GM21825 (cell line): ENCODE measurements around the gene REX1BD.

Source experiments
- ATAC-seq: cut with Tn5 transposase; IDR thresholded peaks from one replicate; pipeline ENCODE4 v1.9.1; 2021; ENCODE audit warnings: mild to moderate bottlenecking, moderate library complexity; ENCODE audit not compliant: unreplicated experiment

The REX1BD gene

DNA sequence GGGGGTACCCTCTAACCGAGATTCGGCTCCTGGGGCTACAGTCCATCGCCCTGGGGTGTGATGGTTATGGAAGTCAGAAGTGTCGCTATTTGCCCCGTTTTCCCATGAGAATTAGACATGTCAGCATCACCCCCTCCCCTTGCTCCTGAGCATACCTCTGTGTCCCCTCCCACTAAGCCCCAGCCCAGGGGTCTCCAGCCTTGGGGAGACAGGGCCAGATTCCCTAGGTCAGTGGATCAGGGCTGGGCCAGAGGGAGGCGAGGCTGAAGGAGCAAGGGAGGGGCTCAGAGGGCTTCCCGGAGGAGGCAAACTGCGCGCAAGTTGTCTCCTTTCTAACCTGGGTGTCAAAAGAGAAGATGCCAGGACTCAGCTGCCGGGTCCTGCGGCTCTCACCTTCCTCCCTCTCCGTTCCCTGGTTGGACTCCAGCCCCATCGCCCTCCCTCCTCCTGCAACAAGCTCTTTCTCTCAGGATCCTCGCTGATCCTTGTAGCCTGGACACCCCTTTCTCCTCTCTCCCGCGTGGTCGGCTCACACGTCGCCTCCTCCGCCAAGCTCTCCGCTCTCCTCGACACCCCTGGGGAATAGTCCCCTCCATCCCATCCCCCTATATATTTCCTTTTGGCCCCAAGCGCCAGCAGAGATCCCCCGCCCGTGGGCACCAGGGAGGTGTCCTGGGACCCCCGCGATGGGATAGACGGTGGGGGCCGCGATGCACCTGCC lies 23.6 kb downstream of the REX1BD start:
- no peak for ATAC-seq

DNA sequence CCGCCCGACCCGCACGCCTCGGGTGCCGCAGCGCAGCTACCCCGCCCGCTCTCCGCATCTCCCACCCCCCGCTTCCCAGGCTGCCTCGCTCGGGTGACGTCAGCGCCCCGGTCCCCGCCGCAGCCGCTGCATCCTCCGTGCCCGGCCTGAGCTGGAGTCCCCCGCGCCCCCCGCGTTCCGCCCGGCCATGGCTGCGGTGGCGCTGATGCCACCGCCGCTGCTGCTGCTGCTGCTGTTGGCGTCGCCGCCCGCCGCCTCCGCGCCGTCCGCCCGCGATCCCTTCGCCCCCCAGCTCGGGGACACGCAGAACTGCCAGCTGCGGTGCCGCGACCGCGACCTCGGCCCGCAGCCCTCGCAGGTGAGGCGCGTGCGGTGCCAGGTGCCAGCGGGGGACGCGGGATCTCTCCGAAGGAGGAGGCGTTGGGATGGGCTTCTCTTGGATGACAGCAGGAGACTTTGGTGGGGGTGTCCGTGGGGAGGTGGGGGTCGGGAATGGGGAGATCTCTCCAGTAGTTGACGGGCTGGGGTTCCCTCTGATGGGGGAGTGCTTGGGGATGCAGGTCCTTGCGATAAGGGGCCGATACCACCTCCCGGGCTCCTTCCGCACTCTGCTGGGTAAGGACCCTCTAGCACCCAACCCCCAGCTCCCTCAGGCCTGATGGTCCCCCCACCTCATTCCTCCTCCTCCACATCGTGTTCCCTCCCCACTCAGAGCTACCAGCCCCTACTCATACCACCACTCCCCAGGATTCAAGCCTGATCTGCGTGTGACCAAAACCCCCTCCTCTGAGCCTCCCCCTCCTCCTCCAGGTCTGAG lies 24.4 kb downstream of the REX1BD start, which contains the start of gene TMEM59L:
TMEM59L (plus strand) TSS at position 99 of the 817 bp plus-strand sequence; CDS start at position 188, 89 bp downstream.
- ATAC-seq, result no peak

DNA sequence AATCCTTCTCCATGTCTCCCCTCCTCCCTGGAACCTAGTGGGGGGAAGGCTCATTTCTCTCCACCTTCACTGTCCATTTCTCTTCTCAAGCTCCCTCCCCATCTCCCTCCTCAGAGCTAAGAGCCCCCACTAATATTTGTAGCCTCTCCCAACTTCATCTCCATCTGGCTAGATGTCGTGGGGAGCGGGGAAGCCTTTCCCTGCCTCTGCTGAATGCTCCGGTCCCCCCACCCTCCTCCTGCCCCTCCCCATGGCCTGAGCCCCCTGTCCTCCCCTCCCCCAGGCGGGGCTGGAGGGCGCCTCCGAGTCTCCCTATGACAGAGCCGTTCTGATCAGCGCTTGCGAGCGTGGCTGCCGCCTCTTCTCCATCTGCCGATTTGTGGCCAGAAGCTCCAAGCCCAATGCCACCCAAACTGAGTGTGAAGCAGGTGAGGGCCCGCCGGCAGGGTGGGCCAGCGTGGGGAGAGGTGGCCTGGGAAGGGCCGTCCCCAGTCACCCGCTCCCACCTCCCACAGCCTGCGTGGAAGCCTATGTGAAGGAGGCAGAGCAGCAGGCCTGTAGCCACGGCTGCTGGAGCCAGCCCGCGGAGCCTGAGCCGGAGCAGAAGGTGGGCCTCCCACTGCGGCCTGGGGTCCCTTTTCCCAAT lies 25.1 kb downstream of the REX1BD start:
- ATAC-seq, result no peak

DNA sequence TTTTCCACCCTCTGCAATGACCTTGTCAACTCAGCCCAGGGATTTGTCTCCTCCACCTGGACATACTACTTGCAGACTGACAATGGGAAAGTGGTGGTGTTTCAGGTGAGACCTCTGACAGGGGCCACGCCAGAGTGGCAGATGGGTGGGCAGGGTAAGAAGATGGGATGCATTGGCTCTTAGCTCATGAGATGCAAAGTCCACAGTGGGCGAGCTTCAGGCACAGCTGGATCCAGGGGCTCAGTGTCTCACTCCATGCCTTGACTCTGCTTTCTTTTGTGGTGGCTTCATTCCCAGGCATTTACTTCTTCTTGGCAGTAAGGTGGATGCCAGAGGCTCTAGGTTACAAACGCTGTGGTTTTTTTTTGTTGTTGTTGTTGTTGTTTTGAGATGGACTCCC lies 27.4 kb downstream of the REX1BD start:
- no peak for ATAC-seq

DNA sequence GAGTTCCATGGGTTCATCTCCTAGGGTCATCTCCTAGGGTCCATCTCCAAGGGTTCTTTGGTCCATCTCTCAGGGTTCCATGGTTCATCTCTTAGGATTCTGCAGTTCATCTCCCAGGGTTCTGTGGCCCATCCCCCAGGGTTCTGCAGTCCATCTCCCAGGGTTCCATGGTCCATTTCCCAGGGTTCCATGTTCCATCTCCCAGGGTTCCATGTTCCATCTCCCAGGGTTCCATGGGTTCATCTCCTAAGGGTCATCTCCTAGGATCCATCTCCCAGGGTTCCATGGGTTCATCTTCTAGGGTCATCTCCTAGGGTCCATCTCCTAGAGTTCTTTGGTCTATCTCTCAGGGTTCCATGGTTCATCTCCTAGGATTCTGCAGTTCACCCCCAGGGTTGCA lies 29.0 kb downstream of the REX1BD start:
- ATAC-seq, result no peak

DNA sequence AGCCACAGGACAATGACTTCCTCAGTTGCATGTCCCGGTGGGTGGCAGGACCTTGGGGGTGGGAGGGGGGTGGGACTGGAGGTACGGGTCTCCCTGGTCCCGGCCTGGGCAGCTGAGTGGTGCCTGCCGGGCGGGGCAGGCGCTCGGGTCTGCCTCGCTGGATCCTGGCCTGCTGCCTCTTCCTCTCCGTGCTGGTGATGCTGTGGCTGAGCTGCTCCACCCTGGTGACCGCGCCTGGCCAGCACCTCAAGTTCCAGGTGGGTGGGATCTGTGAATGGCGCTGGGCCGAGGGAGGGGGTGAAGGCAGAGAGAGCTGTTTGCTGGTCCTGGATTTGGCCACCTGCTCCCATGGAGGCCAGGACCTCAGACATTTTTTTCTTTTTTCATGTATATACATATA lies 29.6 kb downstream of the REX1BD start:
- ATAC-seq, result no peak

DNA sequence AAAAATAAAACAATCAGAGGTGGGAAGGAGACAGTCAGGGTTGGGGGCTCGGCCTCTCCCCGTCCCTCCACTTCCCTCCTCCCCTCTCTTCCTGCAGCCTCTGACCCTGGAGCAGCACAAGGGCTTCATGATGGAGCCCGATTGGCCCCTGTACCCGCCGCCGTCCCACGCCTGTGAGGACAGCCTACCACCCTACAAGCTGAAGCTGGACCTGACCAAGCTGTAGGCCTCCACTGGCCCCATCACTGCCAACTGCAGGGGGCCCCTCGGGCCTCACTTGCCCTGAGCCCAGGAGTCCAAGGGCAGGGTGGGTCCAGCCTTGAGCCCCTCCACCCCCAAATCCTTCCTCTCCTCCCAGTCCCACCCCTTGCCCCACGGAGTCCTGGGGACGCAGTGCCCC lies 31.7 kb downstream of the REX1BD start:
- no peak for ATAC-seq

DNA sequence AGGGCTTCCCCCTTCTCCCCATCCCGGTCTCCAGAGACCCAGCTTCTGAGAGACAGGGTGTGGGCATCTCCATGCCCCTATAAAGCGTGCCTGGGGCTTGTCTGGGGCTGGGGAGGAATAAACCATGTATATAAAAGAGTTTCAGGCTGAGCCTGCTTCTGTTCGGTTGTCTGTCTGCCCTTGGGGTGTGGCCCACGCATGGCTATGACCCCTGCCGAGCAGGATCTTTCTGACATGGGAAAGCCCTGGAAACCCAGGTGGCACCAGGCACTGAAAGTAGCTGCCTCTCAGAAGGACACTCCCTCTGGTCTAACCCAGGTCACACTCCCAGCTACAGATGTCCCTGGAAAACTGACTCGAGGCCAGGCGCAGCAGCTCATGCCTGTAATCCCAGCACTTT lies 32.3 kb downstream of the REX1BD start:
- no peak for ATAC-seq

DNA sequence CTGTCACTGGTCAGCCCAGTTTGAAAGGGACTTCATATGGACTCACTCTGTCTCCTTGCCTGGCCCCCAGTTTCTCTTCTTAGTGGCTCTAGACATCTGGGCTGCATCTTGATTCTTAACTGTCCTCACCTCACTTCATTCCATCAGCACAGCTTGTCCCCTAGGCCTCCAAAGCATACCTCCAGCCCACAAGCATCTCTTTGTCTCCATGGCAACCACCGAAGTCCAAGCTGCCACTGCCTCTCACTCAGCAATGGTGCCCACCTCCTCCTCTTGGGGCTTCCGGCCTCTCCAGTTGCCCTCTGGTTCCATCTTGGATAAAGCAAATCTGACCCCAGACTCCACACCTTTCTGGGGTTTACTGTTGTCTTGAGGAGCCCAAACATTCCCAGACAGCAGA lies 38.3 kb downstream of the REX1BD start:
- ATAC-seq, result no peak

DNA sequence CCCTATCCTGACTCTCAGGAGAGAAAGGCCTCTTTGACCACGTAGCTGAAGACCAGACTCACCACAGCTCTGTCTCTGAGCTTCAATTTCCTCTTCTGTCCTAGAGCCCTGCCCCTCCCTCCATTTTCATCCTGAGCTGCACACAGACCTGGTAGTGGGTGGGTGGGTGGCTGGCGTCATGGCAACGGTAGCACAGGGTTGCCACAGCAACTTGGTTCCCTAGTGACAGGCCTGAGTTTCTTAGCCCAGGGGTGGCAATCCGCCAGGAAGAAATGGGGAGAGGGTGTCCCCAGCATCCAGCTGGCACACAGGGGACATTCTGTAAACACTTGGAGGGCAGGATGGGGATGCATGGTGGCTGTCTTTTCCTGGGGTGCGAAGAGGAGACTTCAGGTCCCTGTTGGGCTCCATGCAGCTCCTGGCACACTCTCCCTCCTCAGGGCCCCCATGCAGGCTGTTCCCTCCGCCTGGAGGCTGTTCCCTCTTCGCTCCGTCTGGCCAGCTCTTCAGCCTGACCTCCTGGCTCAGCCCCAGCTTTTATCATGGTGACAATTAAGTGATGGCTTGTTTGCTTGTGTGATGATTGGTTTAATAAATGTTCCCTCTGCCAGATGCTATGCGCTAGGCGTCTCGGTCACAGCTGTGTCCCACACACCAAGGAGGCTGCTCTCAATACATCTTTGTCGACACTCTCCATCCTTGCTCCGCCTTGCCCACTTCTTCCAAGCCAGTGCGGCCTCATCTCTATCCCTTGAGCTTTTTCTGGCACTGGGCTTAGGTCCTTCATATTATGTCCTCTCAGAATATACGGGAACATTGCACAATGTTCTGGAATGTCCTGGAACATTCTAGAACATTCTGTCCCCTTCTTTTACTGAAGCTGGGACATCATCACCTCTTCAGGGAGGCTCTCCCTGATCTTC lies 40.8 kb downstream of the REX1BD start:
- no peak for ATAC-seq

DNA sequence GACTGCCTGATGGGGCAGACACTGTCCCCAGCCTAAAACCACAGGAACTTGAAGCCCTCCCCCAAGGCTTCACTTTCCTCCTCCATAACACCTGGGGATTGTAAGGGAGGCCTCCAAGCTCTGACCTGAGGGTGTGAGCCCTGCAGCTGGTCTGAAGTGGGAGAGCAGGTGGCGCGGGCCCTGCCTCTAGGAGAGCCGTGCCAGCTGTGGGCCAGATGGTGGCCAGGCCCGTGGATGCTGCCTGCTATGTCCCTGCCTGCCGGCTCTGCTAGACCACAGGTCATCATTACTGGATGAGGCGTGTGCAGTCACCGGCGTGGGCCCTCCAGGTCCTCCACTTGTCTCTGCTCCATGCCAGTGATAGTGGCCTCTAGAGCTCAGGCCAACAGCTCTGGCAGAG lies 44.7 kb downstream of the REX1BD start:
- ATAC-seq, result no peak

DNA sequence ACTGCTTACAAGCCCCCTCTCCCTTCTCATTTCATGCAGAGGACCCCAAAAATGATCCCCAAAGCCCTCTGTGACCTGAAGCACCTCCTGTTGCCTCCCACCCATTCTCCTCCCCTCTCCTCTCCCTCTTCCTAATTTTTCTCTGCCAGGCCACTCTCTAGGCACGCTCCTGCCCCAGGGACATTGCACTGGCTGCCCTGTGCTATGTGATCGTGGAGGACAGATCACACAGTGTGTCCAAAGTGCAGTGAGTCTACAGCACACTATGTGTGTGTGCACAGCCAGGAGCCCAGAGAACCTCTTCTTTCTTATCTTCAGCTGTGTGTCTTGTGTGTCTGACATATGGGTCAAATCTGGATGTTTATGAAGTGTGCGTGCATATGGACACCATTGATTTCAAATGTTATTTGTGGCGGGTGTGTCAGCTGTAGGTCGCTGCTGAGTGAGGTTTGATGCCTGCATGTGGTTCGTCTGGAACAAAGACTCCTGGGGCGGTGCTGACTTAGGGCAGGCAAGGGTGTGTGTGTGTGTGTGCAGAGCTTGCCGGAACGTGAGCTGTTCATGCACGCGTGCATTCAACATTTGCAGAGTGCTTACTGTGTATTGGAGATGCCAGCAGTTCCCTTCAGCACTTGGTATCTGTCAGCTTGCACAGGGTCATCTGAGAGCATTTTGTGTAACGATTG lies 46.2 kb downstream of the REX1BD start:
- no peak for ATAC-seq

DNA sequence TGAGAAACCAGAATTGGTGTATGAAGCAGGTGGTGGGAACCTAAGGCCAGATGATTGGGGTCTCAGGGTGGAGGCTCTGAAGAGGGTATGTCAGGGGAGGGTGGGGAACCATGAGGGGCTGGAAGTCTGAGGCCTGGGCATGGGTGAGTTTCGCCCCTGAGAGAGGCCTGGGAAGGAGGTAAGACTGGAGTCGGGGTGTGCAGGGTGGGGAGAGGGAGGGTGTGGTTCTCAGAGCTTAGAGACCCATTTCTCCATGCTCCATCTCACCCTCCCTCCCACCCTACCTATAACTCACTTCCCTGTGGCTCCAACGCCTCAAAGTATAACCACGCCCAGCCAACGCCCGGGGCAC lies 47.2 kb downstream of the REX1BD start:
- ATAC-seq, result no peak

DNA sequence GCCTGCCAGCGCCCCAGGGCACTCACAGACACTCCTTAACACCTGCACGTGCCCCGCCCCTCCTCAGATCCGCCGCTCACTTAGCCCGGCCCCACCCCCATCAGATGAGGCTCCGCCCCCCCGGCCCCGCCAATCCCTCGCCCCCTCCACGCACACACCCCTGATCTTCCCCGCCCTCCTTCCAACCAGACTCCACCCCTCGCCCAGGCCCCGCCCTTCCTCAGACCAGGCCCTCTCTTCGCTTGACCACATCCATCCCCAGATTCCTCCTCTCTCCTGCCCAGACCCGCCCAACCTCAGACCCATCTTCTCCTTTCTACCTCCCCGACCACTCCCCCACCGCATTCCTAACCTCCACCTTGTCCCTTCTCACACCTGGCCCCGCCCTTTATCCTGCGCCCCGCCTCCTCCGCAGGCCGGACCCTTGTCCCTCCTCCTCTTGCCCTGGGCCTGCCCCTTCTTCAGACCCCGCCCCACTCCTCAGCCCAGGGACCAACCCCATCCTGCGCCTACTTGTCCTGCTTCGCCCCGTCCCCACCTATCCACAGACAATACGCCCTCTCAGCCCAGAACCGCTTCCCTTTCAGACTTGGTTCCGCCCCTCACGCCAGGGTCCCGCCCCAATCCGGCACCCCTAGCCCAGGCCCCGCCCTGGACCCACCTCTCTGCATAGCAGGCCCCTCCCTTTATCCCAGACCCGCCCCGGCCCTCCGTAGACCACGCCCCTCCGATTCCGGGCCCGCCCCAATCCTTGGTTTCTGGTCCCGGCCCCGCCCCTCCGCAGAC lies 47.8 kb downstream of the REX1BD start:
- peak; percentile 81 for ATAC-seq

DNA sequence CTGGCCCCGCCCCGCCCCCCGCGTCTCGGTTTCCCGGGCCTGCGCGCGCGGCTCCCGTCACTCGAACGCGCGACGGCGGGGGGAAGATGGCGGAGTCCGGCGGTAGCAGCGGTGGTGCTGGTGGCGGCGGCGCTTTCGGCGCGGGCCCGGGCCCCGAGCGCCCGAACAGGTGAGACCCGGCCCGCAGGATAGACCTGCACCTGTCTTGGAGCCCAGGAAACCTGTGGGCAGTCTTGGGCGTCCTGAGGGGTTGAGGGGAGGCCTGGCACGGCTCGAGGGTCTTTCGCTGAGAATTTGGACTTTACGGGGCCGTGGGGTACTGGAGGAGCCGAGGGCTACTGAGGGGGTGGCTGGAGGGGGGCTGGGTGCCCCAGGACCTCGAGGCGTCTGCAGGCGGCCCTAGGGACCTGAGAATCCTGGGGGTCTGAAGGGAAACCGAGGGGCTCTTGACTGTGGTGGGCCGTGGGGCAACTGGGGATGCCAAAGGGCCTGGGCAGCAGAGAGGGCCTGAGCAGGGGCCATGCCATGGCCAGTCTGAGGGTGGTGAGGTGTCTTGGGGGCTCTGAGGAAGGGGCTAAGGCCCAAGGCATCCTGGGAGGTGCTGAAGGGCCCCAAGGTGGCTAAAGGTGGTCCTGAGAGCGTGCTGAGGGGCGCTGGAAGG lies 48.5 kb downstream of the REX1BD start, which contains the start of gene KLHL26:
KLHL26 (plus strand) TSS at position 60 of the 661 bp plus-strand sequence; CDS start at position 87, 27 bp downstream.
- no peak for ATAC-seq

DNA sequence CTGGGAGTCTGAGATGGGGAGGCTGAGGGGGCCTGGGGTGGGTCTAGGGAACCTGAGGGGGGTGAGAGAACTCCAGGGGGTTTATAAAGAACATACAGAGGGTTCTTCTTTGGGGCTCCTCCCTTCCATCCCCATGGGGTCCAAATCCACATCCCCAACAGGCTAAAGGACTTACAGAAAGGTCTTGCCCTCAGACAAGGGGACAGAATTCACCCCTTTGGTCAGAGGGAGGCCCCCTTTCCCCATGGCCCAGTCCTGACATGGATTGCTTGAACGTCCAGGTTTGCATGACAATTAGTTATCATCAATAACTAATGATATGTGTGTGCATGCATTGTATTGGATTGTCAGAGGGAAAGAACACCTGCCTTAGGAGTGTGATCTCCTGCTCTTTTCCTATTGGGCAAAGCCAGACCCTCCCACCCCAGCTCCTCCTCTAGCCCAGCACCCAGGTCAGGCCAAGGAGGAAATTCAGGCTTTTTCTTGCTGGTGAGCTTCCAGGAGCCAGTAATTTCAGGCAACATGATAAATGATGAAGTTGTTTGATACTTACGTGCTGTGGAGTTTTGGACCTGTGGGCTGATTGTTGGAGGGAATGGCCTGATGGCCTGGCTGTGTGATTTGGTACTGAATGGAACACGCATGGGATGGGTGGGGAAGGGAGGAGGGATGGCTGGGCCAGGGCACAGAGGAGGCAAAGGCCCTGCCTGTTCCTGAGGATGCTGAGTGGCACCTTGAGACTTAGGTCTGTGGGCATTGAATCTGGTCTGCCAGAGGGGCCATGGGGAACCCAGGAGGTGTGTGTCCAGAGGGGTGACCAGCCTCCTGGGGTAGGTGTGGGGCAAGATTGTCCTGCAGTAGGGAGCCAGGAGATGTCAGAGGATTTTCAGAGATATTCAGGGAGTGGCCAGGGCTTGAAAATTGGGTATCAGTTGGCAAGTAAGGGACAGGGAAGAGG lies 49.4 kb downstream of the REX1BD start:
- no peak for ATAC-seq

DNA sequence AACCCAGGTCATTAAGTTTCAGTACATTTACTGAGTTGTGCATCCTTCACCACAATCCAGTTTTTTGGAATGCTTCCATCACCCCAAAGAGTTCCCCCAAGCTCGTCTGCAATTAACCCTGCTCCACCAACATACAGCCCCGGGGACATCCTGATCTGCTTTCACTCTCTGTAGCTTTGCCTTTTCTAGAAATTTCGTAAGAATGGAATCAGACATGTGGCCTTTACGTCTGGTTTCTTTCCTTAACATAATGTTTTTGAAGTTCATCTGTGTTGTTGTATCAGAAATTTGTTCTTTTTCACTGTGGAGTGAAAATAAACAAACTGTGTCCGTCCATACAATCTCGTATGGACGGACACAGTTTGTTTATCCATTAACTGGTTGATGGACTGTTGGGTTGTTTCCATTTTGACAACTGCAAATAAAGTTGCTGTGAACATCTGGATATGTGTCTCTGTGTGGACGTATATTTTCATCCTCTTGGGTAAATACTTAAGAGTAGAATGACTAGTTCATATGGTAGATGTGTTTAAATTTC lies 51.2 kb downstream of the REX1BD start:
- ATAC-seq, result no peak
